T-helper 1 cell (primary cell): ENCODE results near the gene ZNF445.
"Not testable (repeated sequence)": the region's sequence is repeated elsewhere in the genome, so short reads cannot be mapped to it uniquely, and the experiment has no call there.

ENCODE experiments used
- DNase-seq, 5 donors: peaks; one replicate each; pipeline ENCODE4 v3.0.0-alpha.2; 2012 to 2020

The ZNF445 gene

GRCh38 chr3:44430466-44430865 is 47.0 kb downstream of the ZNF445 start:
- no peak for DNase-seq

GRCh38 chr3:44429459-44429858 is 48.0 kb downstream of the ZNF445 start:
- no peak for DNase-seq

GRCh38 chr3:44428910-44429309 is 48.6 kb downstream of the ZNF445 start:
- DNase-seq, result no peak

- no peak for DNase-seq
Measured at GRCh38 chr3:44427683-44428082, 49.8 kb downstream of the ZNF445 start.

GRCh38 chr3:44424758-44425157 is 52.7 kb downstream of the ZNF445 start:
- no peak for DNase-seq

- DNase-seq, result no peak
Measured at GRCh38 chr3:44421280-44421679, 56.2 kb downstream of the ZNF445 start.

GRCh38 chr3:44420676-44421075 is 56.8 kb downstream of the ZNF445 start:
- no peak for DNase-seq

- DNase-seq, result no peak
Measured at GRCh38 chr3:44419923-44420650, 57.4 kb downstream of the ZNF445 start.

GRCh38 chr3:44419116-44419922 is 58.2 kb downstream of the ZNF445 start:
- no peak for DNase-seq

GRCh38 chr3:44418549-44418948 is 58.9 kb downstream of the ZNF445 start:
- DNase-seq, result no peak

- DNase-seq, result not testable (repeated sequence)
Measured at GRCh38 chr3:44418118-44418517, 59.4 kb downstream of the ZNF445 start.

GRCh38 chr3:44416031-44417030 is 61.1 kb downstream of the ZNF445 start:
- no peak for DNase-seq

- no peak for DNase-seq
Measured at GRCh38 chr3:44415421-44415820, 62.0 kb downstream of the ZNF445 start.

GRCh38 chr3:44414517-44415090 is 62.9 kb downstream of the ZNF445 start:
- DNase-seq, result no peak

GRCh38 chr3:44412365-44412764 is 65.1 kb downstream of the ZNF445 start:
- no peak for DNase-seq

- DNase-seq, result no peak
Measured at GRCh38 chr3:44411031-44411645, 66.3 kb downstream of the ZNF445 start.

- DNase-seq, result no peak
Measured at GRCh38 chr3:44409640-44410410, 67.6 kb downstream of the ZNF445 start.

GRCh38 chr3:44402548-44402947 is 74.9 kb downstream of the ZNF445 start:
- DNase-seq, result no peak

GRCh38 chr3:44400771-44401170 is 76.7 kb downstream of the ZNF445 start:
- no peak for DNase-seq

GRCh38 chr3:44398853-44399252 is 78.6 kb downstream of the ZNF445 start:
- DNase-seq, result no peak

- DNase-seq, result not testable (repeated sequence)
Measured at GRCh38 chr3:44398271-44398670, 79.2 kb downstream of the ZNF445 start.
